Activated gamma-delta T cell treated with anti-CD3 and anti-CD28 coated beads, Interleukin-2, amount 50 U/mL, for 16 hours (primary cell): ENCODE measurements around the gene CABP4.
"Not testable (repeated sequence)": the region's sequence is repeated elsewhere in the genome, so short reads cannot be mapped to it uniquely, and the experiment has no call there.

Experiments
- DNase-seq: peaks from one replicate; pipeline ENCODE4 v3.0.0-alpha.2; 2020; ENCODE audit warnings: low read depth

The CABP4 gene

GRCh38 chr11:67482275-67482826 lies 27.2 kb downstream of the CABP4 start:
- no peak for DNase-seq

- DNase-seq, result peak; percentile 95
Observed at GRCh38 chr11:67482827-67483798, 28.0 kb downstream of the CABP4 start, which contains the start of gene AIP. AIP (plus strand) TSS chr11:67483026; CDS start chr11:67483159, 133 bp downstream.

DNA sequence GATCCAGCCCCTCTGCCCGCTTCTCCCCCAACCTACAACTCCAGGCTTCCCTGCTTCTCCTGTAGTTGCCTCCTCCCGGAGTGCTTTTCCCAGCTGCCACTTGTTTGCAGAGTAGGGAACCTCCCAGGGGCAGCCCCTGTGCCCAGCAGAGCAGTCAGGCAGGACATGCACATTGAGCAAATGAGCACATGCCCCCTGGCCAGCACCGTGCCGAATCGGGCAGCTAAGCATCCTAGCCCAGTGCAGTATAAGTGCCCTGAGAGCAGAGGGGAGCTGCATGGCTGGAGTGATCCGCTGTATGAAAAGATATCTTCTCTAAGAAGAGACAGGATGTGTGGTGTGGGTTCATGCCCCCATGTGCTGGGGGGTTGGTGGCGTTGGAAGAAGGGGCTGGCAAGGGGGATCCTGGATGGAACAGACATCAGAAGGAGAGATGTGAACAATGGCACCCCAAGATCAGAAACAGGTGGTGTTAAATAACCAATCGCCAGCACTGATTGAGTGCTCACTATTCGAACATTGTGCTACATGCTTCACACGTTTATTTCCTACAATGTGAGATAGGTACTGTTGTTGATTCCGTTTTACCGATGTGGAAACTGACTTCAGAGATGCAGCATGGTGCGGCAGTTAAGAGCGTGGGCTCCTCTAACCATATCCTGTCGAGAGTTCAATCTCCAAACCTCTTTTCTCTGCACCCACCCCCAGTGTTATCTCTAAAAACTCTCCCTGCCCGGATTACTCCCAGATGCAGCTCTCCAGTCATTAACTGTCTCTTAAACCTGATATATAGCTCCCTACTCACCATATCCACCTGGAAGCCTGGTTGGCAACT lies 28.9 kb downstream of the CABP4 start:
- DNase-seq, result peak; percentile 23

DNA sequence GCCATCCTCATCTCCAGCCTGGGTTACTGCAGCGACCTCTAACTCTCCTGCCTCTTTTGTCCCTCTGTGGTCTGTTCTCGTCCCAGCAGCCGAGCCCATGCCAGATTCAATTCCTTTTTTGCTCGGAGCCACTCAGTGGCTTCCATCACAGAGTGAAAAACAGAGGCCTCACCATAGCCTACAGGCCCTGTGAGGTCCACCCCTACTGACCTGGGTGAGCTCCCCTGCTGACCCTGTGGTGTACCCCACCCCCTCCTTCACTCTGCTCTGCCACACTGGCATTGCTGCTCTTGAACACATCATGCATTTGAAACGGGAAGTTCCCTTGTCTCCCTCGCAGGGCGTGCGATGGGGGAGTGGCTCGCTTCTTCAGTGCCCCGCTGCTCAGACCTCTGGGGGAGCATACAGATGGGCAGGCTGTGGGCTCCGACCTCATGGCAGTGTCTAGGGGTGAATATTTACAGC lies 29.7 kb downstream of the CABP4 start:
- peak; percentile 43 for DNase-seq

- DNase-seq, result not testable (repeated sequence)
Observed at GRCh38 chr11:67485873-67486361, 30.8 kb downstream of the CABP4 start.

GRCh38 chr11:67486481-67487195 lies 31.5 kb downstream of the CABP4 start:
- DNase-seq, result no peak

DNA sequence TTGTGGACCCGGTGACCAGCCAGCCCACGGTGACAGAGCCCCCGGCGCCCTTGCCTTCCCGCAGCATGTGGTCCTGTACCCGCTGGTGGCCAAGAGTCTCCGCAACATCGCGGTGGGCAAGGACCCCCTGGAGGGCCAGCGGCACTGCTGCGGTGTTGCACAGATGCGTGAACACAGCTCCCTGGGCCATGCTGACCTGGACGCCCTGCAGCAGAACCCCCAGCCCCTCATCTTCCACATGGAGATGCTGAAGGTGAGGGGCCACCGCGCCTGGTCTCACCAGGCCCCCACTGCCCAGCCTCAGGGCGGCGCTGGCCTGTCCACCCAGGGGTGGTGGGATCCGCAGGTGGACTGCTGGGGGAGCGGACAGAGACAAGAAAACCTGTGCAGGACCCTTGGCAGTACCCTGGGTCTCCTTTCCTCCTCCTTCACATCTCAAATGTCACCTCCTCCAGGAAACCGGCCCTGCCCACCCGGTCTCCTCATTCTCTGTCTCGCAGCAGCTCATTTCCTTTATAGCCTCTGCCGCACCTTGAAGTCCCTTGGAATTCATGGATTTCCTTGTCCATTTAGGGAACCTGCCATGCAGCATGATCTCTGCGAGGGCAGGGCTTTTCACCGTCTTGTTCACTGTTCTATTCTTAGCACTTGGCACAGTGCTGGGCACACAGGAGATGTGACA lies 34.2 kb downstream of the CABP4 start:
- DNase-seq, result no peak

- no peak for DNase-seq
Observed at GRCh38 chr11:67489885-67490726, 35.0 kb downstream of the CABP4 start.

- no peak for DNase-seq
Observed at GRCh38 chr11:67490727-67491065, 35.5 kb downstream of the CABP4 start.

GRCh38 chr11:67491276-67492068 lies 36.3 kb downstream of the CABP4 start:
- no peak for DNase-seq

- DNase-seq, result no peak
Observed at GRCh38 chr11:67492069-67492727, 37.0 kb downstream of the CABP4 start.

DNA sequence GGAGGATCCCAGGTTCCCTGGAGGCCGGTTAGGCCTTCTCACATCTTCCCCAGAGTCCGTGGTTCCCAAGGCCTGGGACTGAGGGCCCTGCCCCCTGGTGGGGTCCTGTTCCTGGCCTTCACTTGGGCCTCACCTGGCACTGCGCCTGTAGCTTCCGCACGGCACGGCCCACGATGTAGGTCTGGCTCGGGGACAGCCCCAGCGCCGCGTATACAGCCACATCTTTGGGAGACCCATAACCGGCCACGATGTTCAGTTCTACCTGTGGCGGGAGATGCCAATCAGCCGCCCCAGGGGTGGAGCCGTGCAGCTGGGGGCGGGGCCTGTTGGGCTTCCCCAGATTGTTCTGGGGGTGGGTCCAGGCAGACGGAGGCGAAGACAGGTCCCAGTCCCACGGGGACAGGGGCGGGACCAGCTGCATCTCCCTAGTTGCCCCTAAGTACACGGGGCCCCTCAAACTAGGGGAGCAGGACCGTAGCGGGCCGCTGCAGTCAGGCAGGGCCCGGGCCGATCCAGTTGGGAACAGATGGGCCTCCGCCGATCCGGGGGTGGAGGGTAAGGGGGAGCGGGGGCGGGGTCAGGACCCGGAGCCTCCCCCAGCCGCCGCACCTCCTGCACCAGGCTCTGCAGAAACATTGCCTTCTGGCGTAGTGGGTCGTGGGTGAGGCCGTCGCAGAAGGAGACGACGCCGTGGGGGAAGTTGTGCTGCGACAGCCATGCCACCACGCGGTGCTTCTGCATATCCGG lies 37.8 kb downstream of the CABP4 start:
- no peak for DNase-seq

DNA sequence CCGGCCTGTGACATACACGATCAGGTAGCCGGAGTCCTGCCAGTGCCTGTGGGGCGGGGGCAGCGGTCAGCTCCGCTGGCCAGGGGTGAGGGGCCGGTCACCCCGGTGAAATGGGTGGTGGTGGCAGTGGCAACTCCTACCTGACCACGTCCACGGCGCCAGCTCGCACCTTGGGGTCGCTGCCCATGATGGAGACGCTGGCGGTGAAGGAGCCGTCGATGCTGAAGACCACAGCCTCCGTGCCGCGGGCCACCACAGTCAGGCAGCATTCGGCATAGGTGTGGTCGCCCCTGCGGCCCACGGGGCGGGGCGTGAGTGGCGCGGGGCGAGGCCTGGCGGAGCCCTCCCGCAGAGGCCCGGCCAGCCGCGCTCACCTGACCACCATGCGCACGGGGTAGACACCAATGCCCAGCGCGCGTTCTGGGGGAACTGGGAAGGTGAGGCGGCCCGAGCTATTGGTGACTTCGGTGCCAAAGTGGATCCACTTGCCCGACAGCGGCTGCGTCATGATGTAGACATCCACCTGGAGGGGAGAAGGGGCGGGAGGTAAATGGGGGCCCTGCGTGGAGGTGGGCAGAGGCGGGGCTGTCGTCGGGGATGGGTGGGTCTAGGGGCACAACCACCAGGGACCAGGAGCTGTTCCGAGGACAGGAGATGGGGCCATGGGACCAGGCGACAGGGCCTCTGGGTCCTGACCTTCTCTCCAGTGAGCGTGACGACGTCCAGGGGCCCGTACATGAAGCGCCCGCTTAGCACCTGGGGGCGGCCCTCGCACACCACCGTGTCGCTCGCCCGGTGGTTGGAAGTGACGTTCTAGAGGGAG lies 38.6 kb downstream of the CABP4 start:
- DNase-seq, result no peak

GRCh38 chr11:67494371-67495233 lies 39.4 kb downstream of the CABP4 start:
- DNase-seq, result no peak

DNA sequence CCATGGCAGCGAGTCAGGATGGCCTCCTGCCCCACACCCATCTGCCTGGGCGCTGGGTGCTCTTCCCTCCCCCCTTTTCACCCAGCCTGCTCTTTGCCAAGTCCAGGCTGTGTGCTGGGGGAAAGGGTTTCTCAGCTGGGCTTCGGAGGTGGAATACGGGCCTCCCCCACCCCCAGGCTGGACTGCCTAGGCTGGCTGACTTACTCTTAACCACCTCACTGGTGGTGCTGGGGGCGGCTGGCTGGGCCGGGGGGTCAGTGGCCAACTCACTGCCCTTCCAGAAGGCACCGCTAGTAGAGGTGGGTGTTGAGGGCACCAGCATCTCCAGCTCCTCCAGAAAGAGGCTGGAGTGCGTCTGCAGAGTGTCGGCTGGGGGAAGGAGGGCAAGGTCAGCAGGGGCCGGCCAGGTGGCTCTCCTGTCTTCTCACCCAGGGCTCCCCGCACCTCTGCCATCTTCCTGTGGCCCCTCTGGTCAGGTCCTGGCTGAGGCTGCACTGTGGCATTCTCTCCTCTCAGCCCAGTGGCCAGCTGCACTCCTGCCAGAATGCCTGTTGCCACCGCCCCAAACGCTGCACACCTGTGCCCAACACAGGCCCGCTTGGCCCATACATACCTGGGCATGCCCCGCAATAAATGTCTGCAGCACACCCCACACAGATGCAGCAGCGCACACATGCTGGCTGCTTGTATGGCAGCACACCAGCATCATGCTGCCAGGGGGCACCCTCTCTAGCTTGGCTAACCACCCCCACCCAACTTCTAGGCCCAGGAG lies 40.3 kb downstream of the CABP4 start:
- DNase-seq, result no peak
